Measurements from ENCODE around the gene AKT1. TPM values are rescaled to one million over a fixed set of nuclear protein-coding genes. Genes with fewer than 3 reads are reported as not detected.

The AKT1 gene
- polyA plus RNA-seq, 4 donors: 108 to 135 (median 113) TPM

GRCh38 chr14:104774453-104775072 is 21.0 kb downstream of the AKT1 start:
- no peak for DNase-seq (ENCODE audit: low read depth in 4 of 4, low spot score in 3 of 4)

- no peak for DNase-seq (ENCODE audit: low read depth in 4 of 4, low spot score in 3 of 4)
These were observed 21.8 kb downstream of the AKT1 start for GRCh38 chr14:104773505-104774452.

GRCh38 chr14:104772707-104773504 is 22.6 kb downstream of the AKT1 start:
- DNase-seq (ENCODE audit: low read depth in 4 of 4, low spot score in 3 of 4): no peak

- no peak for DNase-seq (ENCODE audit: low read depth in 4 of 4, low spot score in 3 of 4)
These were observed 23.4 kb downstream of the AKT1 start for GRCh38 chr14:104771918-104772706.

- no peak for DNase-seq (ENCODE audit: low read depth in 4 of 4, low spot score in 3 of 4)
These were observed 24.2 kb downstream of the AKT1 start for GRCh38 chr14:104771374-104771773.

- no peak for DNase-seq (ENCODE audit: low read depth in 4 of 4, low spot score in 3 of 4)
These were observed 24.7 kb downstream of the AKT1 start for GRCh38 chr14:104770851-104771272.

GRCh38 chr14:104770072-104770579 is 25.4 kb downstream of the AKT1 start:
- no peak for DNase-seq (ENCODE audit: low read depth in 4 of 4, low spot score in 3 of 4)

- no peak for DNase-seq (ENCODE audit: low read depth in 4 of 4, low spot score in 3 of 4)
These were observed 26.1 kb downstream of the AKT1 start for GRCh38 chr14:104769324-104770071.

GRCh38 chr14:104768437-104769323 is 26.9 kb downstream of the AKT1 start:
- peak; percentile 71 to 79 (median 73) for DNase-seq (ENCODE audit: low read depth in 4 of 4, low spot score in 3 of 4)

- no peak for DNase-seq (ENCODE audit: low read depth in 4 of 4, low spot score in 3 of 4)
These were observed 28.0 kb downstream of the AKT1 start for GRCh38 chr14:104767634-104767918.

- no peak for DNase-seq (ENCODE audit: low read depth in 4 of 4, low spot score in 3 of 4)
These were observed 28.5 kb downstream of the AKT1 start for GRCh38 chr14:104766863-104767633.

- DNase-seq (ENCODE audit: low read depth in 4 of 4, low spot score in 3 of 4): no peak
These were observed 29.2 kb downstream of the AKT1 start for GRCh38 chr14:104766256-104766862.

GRCh38 chr14:104765517-104765916 is 30.0 kb downstream of the AKT1 start:
- DNase-seq (ENCODE audit: low read depth in 4 of 4, low spot score in 3 of 4): no peak

- DNase-seq (ENCODE audit: low read depth in 4 of 4, low spot score in 3 of 4): no peak
These were observed 36.3 kb downstream of the AKT1 start for GRCh38 chr14:104758981-104759969.

- no peak for DNase-seq (ENCODE audit: low read depth in 4 of 4, low spot score in 3 of 4)
These were observed 37.7 kb downstream of the AKT1 start for GRCh38 chr14:104757681-104758392.

GRCh38 chr14:104757238-104757585 is 38.3 kb downstream of the AKT1 start:
- DNase-seq (ENCODE audit: low read depth in 4 of 4, low spot score in 3 of 4): no peak
